ENCODE measurements around the gene GMDS. TPM values are rescaled to one million over a fixed set of nuclear protein-coding genes. Genes with fewer than 3 reads are reported as not detected.

The GMDS gene
- total RNA-seq, 1 experiment from 2014 or later, result 23.2 TPM

- DNase-seq (ENCODE audit: low read depth), result peak; percentile 54
These were observed 349.7 kb downstream of the GMDS start for GRCh38 chr6:1895721-1896120.

- peak; percentile 69 for DNase-seq (ENCODE audit: low read depth)
These were observed 350.5 kb downstream of the GMDS start for GRCh38 chr6:1894954-1895353.

GRCh38 chr6:1893470-1894130, 351.8 kb downstream of the GMDS start:
- DNase-seq (ENCODE audit: low read depth), result no peak

- DNase-seq (ENCODE audit: low read depth), result no peak
These were observed 352.7 kb downstream of the GMDS start for GRCh38 chr6:1892716-1893115.

- DNase-seq (ENCODE audit: low read depth), result no peak
These were observed 354.4 kb downstream of the GMDS start for GRCh38 chr6:1890987-1891386.

- DNase-seq (ENCODE audit: low read depth), result peak; percentile 40
These were observed 355.3 kb downstream of the GMDS start for GRCh38 chr6:1890071-1890470.

- DNase-seq (ENCODE audit: low read depth), result no peak
These were observed 359.8 kb downstream of the GMDS start for GRCh38 chr6:1885576-1886011.

- DNase-seq (ENCODE audit: low read depth), result peak; percentile 23
These were observed 361.1 kb downstream of the GMDS start for GRCh38 chr6:1884313-1884712.

- DNase-seq (ENCODE audit: low read depth), result no peak
These were observed 367.1 kb downstream of the GMDS start for GRCh38 chr6:1878330-1878729.

- no peak for DNase-seq (ENCODE audit: low read depth)
These were observed 371.6 kb downstream of the GMDS start for GRCh38 chr6:1873781-1874180.

- DNase-seq (ENCODE audit: low read depth), result peak; percentile 62
These were observed 372.7 kb downstream of the GMDS start for GRCh38 chr6:1872649-1873131.

GRCh38 chr6:1871724-1872315, 373.6 kb downstream of the GMDS start:
- DNase-seq (ENCODE audit: low read depth), result no peak

- DNase-seq (ENCODE audit: low read depth), result no peak
These were observed 374.5 kb downstream of the GMDS start for GRCh38 chr6:1870932-1871331.

- DNase-seq (ENCODE audit: low read depth), result no peak
These were observed 375.2 kb downstream of the GMDS start for GRCh38 chr6:1870251-1870650.

GRCh38 chr6:1869769-1870168, 375.6 kb downstream of the GMDS start:
- DNase-seq (ENCODE audit: low read depth), result no peak

- no peak for DNase-seq (ENCODE audit: low read depth)
These were observed 376.1 kb downstream of the GMDS start for GRCh38 chr6:1869308-1869707.

GRCh38 chr6:1868561-1869261, 376.7 kb downstream of the GMDS start:
- DNase-seq (ENCODE audit: low read depth), result no peak

GRCh38 chr6:1867197-1867596, 378.2 kb downstream of the GMDS start:
- DNase-seq (ENCODE audit: low read depth), result no peak

- no peak for DNase-seq (ENCODE audit: low read depth)
These were observed 379.8 kb downstream of the GMDS start for GRCh38 chr6:1865585-1865984.

GRCh38 chr6:1864496-1864895, 380.9 kb downstream of the GMDS start:
- peak; percentile 13 for DNase-seq (ENCODE audit: low read depth)

GRCh38 chr6:1862411-1862810, 383.0 kb downstream of the GMDS start:
- DNase-seq (ENCODE audit: low read depth), result no peak

GRCh38 chr6:1860756-1861348, 384.6 kb downstream of the GMDS start:
- DNase-seq (ENCODE audit: low read depth), result no peak

GRCh38 chr6:1858859-1859258, 386.5 kb downstream of the GMDS start:
- no peak for DNase-seq (ENCODE audit: low read depth)

Measured in M059J (cell line).